Head of caudate nucleus (tissue), 42 donors: ENCODE data around the gene STAC.
"Not testable (repeated sequence)": the region's sequence is repeated elsewhere in the genome, so short reads cannot be mapped to it uniquely, and the experiment has no call there.

Experiments
- DNase-seq, 42 donors: peaks; one replicate each; pipeline versions ENCODE4 v3.0.0 to v3.0.0-alpha.2; 2020 to 2021; ENCODE audit warnings: mixed read lengths in 7 of 42
- intact Hi-C: fragments of 100-400 bp; cut with DNase I; formaldehyde crosslinking; loops from one replicate; pipeline ENCODE4 v1.15.0; 2022

The STAC gene

DNA sequence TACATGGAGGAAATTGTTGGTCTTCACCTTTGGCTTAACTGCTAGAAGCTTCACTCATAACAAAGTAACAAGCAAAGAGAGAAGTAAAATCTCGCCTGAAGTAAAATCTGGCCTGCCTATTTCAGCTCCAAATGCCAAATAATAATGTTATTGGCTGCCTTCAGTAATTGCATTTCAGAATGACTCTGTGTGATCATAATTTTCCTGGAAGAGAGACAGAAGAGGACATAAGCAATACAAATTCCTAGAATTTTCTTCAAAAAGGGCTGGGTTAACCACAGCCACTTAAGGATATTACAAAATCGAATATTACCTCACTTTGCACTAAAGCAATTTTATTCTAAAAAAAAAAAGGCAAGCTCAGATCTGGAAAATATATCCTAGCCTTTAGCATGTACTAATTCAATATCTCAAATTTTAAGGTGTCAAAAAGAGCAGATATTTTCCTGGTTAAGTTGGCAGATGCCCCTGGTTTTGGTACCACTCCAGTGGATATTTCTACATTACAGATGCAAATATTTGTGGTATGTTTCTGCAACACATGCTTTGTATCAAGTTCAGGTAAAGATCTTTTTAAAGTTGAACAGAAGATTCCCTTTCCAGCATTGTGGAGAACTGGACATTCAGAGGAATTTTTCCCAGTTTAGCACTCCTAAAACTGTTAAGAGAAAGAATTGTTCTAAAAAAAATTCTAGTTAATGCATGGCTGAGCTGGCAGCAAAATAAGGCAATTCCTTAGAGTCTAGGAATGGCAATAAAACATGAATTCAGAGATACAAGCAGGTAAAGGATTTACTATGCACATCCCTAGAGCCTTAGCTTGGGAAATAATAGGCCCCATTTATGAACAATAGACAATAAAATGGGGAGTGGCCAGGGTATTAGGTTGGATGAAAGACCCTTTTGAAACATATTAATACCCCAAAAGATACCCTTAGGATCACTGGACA lies 116.7 kb downstream of the STAC start:
- intact Hi-C loops: no loop called here
- no peak for DNase-seq

DNA sequence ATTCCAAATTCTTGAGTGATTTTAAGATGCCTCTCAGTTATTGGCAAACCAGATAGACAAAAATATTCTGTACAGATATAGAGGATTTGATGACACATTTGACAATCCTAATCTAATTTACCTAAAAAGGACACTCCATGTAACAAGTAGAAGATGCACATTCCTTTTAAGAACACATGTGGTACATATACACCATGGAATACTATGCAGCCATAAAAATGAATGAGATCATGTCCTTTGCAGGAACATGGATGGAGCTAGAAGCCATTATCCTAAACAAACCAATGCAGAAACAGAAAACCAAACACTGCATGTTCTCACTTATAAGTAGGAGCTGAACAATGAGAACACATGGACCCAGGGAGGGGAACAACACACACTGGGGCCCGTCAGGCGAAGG lies 119.7 kb downstream of the STAC start:
- DNase-seq, intact Hi-C loops: not testable (repeated sequence)

DNA sequence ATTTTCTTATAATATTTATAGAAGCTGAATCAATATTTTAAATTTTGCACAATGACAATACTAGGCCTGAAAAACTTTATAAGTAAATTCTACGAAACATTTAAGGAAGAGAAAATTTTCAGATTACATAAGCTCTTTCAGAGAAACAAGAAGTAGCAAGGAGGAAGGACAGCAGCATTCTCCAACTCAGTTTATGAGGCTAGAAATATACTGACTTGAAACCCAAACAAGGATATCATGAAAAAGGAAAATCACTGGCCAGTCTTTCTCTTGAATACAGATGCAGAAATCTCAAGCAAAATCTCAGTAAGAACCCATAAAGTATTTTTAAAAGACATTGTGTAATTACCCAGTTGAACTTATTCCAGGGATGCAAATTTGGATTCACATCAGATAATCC lies 121.3 kb downstream of the STAC start:
- DNase-seq: no peak

DNA sequence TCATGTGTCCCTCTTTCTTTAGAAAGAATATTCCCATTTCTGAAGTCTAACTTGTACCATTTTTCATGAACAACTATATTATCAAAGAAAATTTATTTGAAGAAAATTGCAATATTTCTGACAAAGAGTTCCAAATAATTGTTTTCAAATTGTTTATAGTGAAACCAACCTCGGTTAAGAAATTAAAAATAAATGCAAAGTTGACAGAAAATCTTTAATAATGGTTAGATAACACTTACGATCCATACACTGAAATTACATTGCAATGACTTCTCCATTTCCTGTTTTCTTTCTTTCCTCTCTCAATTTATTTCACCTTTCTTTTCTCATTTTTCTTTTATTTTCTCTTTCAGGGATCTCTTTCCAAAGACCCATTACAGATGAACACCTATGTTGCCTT lies 125.1 kb downstream of the STAC start:
- intact Hi-C loops: no loop called here

More for the DNA sequence above, 121.3 kb downstream of the STAC start:
- intact Hi-C loops: no loop called here

DNA sequence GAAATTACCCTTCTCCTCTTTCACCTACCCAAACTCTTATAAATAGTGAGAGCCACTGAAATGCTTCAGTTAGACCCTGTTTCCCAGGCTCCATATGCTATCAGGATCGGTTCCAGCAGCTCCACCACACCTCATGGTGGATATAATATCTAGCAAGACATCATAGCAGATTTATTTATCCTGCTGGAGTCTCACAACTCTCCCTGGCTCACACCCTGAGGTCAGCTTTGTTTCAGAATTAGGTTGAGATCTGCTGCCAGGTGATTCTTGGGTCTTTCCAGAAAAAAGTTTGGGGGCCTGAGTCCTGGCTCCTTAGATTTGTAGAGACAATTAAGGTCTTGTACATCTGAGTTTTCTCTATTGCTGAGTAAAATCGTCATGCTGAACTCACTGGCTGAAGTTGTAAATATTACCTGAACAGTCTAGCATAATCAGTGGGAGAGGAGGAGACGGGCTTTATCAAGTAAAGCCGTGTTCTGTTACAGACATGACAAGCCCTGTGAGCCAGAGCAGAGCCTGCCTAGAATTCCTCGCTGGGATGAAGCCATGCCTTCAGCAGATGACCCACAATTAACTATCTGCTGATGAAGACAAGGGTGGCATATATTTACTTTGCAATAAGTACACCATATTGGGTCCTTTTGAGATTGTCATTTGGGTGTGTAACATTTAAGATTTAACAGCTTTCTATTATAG lies 131.6 kb downstream of the STAC start:
- intact Hi-C loops: no loop called here
- DNase-seq: no peak

More for the DNA sequence above, 125.1 kb downstream of the STAC start:
- no peak for DNase-seq

DNA sequence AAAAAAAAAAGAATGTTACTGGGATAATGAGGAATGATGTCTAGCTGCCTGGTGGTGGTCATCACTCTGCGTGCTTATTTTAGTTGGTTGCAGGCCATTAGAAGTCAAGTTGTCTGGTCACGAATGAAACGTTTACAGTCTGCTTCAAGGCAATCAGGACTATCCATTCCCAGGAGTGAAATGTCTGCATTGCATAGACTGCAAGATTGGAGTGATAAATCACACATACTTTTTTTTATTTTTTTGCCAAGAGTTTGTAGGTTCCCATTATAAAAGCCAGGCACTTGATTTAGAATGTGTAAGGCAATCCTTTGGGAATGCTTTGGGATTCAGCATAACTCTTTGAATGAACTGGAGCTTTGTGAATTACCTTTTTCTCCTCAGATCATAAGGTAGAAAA lies 132.3 kb downstream of the STAC start:
- intact Hi-C loops: no loop called here
- no peak for DNase-seq

DNA sequence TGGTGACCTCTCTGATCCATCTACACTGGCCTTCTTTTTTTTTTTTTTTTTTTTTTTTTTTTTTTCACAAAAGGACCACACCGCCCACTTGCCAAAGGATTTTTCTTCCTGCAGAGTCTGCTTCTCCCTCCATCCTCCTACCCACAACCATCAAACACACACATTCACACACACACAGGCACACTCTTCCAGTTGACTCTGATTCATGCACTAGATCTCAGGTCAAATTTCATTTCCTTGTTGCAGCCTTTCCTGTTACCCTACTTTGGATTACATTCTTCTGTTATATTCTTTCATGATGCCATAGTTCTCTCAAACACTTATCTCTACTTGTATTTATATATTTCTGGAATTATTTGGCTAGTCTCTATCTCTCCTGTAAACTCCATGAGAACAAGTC lies 133.9 kb downstream of the STAC start:
- no peak for DNase-seq
- intact Hi-C loops: no loop called here

DNA sequence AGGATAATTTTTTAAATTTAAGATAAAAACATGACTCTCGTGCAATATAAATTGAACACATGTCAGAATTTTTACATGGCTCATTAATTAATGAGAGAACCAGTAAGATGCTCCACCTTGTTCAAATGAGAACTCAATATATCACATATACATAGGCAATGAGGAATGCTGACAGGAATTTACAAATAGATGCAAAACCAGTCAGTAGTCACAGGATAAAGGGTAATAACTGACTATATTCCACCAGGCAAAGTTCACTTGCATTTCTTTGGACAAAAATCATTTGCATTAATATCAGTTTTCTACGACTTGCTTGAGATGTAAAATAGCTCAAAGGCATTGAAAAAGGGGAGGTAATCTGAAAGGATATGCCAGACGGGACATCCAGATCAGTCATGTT lies 139.4 kb downstream of the STAC start:
- intact Hi-C loops: no loop called here
- DNase-seq: no peak

DNA sequence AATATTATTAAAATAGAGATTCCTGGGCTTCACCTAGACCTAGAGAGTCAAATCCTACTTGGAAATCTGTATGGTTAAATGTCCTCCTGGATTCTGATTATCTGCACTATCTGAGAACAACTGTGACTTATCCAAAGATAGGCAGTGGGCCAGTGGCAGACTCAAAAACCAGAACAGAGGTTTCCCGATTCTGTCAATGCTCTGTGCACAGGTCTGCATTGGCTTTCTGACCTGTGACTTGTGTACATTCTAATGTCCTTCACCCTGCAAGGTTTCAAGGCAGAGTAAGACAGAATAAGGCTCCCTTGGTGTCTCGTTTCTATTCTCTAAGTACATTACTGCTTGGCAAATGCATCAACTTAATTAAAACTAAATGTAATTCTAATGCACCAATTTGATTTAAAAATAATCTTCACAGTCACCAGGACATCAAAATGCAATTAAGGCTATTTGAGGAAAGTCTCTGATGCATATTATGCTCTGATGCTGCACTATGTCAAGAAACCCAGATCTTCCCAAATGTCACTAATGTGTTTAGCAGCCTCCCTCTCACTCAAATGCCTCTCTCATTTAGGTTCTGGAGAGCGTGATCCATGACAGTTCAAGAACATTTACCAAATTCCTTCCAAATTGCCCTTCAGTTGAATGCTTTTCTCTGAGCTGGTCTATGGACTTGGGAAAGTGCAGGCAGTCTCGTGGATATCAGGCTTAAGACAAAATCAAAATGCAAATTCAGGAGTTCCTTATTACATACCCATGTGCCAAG lies 140.1 kb downstream of the STAC start:
- no peak for DNase-seq
- intact Hi-C loops: no loop called here

DNA sequence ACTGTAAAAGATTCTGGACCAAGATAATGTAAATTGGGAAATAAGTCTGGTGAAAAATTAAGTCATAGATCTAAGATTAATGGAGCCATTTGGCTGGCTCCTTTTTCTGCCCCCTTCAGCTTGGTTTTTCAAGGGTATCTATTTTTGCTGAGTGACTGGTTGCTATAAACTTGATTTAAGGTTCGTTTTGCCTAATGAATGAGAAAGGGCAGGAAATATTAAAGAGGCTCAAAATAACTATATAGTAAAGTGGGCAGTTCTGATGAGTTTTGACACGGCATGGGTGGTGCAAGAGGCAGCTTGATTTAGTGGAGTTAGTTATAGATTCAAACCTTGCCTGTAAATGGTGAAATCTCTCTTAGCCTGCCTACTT lies 140.7 kb downstream of the STAC start:
- DNase-seq: no peak
- intact Hi-C loops: no loop called here

DNA sequence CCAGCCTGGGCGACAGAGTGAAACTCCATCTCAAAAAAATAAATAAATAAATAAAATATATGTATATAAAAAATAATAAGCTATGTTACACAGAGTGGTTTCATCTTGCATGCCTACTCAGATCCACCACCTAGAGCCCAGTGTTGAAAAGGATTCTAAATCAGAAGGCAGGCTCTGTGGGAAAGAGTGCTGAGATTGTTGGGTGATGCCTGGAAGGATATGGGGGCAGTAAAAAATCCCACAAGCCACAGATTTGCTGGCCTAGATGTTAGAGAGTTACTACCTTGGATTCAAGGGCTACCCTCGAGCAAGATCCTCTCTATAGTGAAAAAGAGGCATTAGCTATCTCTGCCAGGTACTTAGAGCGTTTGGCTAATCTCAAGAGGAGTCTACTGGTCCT lies 144.3 kb downstream of the STAC start:
- no peak for DNase-seq
- intact Hi-C loops: no loop called here

DNA sequence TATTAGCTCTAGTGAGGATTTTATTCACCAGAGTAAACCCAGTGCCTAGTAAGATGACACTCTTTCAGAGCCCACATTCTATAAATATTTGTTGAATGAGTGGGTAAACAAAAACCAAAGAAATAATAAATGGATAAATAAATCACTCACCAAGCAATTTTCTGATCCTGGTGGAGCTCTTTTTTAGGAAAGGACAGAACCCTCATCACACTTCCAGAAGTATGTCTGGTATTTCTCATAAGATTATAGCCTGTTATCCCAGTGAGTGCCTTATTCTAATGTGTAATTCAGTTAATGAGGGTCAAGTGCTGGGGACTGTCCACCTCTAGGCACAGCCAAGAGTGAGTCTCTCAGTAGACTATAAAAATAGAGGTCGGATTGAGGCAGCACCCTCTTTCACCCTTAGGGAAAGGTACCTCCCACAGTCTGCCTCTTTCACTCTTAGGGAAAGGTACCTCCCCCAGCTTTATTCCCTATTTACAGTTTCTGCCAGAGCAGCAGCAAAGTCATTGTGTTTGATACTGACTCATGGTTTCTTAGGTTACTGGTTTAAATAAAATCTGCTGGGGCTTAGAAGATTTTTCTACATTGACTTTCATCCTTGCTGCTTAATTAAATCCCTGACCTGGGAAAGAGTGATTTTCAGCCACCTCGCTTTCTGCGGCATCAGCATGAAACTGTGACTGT lies 145.0 kb downstream of the STAC start:
- DNase-seq: peak in 17 of 42 donors; percentile 1 to 66 (median 19)
- intact Hi-C loops: no loop called here

DNA sequence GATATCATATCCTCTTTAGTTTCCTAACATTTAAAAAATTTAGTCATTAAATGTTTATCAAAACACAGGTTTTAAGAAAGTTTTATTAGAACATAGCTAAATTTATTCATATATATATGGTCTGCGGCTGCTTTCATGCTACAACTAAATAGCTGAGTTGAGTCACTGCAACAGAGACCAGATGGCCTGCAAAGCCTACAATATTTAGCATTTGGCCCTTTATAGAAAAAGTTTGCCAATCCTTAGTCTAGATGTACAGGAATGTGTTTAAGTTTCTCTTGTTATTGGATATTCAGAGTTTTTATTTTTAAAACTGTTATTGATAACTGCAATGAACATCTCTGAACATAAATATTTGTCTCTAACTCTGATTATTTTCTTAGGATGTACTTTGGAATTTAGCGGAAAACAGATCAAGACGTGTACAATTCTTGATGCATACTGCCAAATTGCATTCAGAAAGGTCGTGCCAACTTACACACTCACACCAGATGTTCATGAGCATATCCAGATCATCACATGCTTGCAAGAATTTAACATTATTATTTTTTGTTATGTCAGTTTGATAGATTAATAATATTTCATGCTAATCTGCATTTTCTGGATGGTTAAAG lies 157.9 kb downstream of the STAC start:
- DNase-seq: no peak
- intact Hi-C loops: no loop called here

DNA sequence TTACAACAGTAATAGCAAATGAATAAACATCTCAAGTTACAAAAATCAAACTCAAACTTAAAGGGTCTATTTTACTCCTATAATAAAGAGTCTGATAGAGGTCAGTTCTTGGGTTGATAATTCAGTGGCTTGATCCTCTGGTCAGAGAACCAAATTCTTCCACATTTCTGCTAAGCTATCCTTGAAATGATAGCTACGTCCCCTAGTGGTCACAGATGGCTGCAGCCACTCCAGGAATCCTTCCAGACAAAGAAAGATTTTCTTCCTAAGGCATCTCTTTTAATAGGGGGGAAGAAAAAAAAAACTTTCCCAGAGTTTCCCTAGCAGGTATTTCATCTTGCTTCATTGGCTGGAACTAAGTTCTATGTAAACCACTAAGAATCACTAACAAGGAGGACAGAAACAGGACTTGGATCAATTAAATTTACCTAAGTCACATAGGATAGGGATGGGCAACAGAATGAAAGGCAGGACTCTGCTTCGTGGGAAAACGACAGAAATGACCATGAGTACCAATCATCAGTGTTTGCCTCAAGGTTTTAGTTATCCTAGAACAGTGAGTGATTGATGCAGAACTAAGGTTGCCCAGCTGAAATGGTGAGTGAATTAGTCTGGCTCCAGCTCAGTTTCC lies 160.7 kb downstream of the STAC start:
- intact Hi-C loops: no loop called here
- no peak for DNase-seq

DNA sequence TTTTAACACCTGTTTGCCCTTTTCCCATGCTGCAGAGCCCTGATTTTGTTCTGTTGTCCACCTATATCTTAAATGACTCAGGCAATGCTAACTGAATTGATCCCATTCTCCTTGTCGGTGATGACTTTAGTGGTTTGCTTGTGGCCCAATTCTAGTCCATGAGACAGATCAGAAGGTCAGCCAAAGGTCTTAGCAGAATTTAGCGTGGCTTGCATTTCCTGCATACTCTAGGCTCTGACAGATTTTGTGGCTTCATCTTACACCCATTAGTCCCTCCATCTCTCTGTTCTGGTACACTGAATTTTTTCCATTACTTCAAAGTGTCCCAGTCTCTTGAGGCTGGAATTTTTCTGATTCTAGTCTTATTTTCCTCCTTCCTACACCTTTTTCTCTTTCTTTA lies 161.9 kb downstream of the STAC start:
- DNase-seq: no peak
- intact Hi-C loops: no loop called here

DNA sequence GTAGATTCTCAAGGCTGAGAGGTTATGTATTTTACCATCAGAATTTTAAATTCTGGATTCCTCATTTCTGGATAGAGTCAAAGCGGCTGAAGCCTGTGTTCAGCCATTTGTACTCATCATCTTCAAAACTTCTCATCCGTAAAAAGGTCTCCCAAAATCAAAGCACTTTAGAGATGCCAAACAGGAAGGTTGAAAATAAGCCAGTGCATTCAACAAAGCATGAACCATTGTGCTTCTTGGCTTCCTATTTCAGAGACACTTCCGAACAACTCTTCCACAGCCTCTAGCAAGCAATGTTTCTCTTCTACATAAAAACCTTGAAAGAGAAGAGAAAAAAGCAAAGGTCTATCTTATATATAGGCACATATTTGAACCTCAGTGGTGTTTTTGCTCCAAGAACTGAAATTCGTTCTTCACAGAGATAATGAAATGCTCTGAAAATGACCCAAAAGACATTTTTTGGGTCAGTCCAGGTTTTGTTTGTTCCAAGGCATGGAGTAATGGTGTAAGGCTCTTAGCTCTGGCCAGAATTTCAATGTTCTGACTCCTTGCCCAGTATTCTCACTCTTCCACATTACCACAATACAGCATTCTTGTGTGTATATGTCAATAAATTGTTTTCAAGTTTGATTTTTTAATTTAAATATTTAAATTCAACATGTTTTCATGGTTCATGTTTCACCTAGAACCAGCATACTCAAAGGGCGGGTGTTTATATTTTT lies 163.1 kb downstream of the STAC start:
- no peak for DNase-seq
- intact Hi-C loops: no loop called here

DNA sequence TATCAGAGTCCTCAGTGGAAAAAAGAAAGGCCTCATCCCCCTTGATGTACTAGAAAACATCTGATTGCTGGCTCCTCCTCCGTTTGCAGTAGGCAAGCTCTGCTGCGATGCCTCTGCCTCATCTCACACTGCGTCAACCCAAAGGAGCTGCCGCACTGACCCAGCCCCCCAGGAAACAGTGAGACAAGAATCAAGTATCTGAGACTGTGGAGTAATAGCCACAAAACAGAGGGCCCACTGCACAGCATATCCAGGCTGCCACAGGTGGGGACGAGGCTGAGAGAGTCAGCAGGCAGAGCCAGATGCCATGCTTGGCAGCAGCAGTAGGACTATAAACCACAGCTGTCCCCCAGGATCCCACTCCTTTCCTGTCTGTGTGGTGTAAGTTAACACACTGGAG lies 165.9 kb downstream of the STAC start:
- intact Hi-C loops: no loop called here
- no peak for DNase-seq

DNA sequence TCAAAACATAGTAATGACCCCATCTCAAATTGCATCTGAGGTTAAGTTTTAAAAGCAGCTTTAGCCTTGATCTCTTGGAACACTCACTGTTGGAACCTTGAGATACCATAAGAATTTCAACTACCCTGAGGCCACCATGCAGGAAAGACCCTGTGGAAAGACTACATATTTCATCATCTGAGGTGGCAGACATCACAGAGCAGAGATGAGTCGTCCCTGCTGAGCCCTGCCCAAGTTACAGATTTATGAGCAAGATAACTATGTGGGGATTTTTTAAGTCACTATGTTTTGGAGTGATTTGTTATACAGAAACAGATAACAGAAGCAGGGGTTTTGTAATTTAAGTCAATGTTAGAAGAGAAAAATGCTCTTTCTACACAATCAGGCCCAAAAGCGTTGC lies 168.4 kb downstream of the STAC start:
- DNase-seq: no peak
- intact Hi-C loops: no loop called here
